A549 treated with AZD9567 at 1 μM for 4 hours (cell line): Measurements from ENCODE around the gene PI4KA. TPM values are rescaled to one million over a fixed set of nuclear protein-coding genes. Genes with fewer than 3 reads are reported as not detected.

Experiments
- total RNA-seq: library from RNA; stranded (reverse); fragments of 200-300 nt; extraction: Qiagen RNA extraction; gene quantifications from 5 replicates; pipeline ENCODE4 v1.2.3, GENCODE V29; 2022; ENCODE audit not compliant: insufficient read depth

Gene PI4KA
- 19.0 to 23.7 TPM (median 20.3 TPM) in 5 replicates for total RNA-seq

GRCh38 chr22:20858615-20859416 lies at the start of gene PI4KA, which contains the start of gene SNAP29:
Gene PI4KA (minus strand): TSS chr22:20858811. CDS start chr22:20858725, 86 bp downstream.
Gene SNAP29 (plus strand): TSS chr22:20859007. CDS start chr22:20859111, 104 bp downstream.

GRCh38 chr22:20773793-20774212 lies 84.8 kb downstream of the PI4KA start, which contains the start of gene SERPIND1:
Gene SERPIND1 (plus strand): TSS chr22:20774113. CDS start chr22:20779313, 5,200 bp downstream.

Other genes starting within 250 kb of the PI4KA start
- 0.03 TPM in 1 of 5 replicates, not detected in the others for gene SERPIND1, start 84.7 kb downstream of the PI4KA start, total RNA-seq
- 13.1 to 19.1 TPM (median 18.5 TPM) in 5 replicates for gene SNAP29, start 196 bp upstream of the PI4KA start, total RNA-seq
- 21.4 to 34.7 TPM (median 22.8 TPM) in 5 replicates for gene CRKL, start 58.6 kb upstream of the PI4KA start, total RNA-seq
- gene AIFM3, start 108.4 kb upstream of the PI4KA start, total RNA-seq, result 2.5 to 3.9 TPM (median 3.8 TPM) in 4 of 5 replicates, not detected in the other
- 17.3 to 22.0 TPM (median 19.5 TPM) in 5 replicates for gene LZTR1, start 123.5 kb upstream of the PI4KA start, total RNA-seq
- 22.1 to 24.9 TPM (median 23.7 TPM) in 5 replicates for gene THAP7, start 143.3 kb upstream of the PI4KA start, total RNA-seq
- 0.69 to 0.84 TPM (median 0.75 TPM) in 4 of 5 replicates, not detected in the other for gene P2RX6, start 156.4 kb upstream of the PI4KA start, total RNA-seq
- gene SLC7A4, start 173.8 kb upstream of the PI4KA start, total RNA-seq, result not detected in 5 replicates
- gene LRRC74B, start 187.1 kb upstream of the PI4KA start, total RNA-seq, result 0.02 to 0.06 TPM (median 0.05 TPM) in 3 of 5 replicates, not detected in the others